ENCODE results near the gene OXCT1.
"Not testable (repeated sequence)": the region's sequence is repeated elsewhere in the genome, so short reads cannot be mapped to it uniquely, and the experiment has no call there.

The OXCT1 gene

DNA sequence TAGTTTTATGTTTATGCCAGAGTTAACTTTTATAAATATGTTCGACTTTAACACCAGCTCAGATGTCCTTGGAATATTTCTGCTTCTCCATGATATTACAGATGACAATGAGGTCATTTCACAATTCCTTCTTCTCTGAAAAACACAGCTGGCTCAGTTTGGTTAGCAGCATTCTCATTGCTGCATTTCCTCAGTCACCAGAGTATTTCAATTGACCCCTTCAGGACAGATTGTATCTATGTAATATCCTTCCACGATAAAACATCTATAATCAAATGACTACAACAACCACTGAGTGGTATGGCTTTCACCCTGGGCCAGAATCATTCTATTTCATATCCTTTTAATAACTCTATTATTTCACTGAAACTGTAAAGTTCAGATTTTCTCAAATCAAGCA lies 148.7 kb downstream of the OXCT1 start:
- TF ChIP-seq, protein P1, sequence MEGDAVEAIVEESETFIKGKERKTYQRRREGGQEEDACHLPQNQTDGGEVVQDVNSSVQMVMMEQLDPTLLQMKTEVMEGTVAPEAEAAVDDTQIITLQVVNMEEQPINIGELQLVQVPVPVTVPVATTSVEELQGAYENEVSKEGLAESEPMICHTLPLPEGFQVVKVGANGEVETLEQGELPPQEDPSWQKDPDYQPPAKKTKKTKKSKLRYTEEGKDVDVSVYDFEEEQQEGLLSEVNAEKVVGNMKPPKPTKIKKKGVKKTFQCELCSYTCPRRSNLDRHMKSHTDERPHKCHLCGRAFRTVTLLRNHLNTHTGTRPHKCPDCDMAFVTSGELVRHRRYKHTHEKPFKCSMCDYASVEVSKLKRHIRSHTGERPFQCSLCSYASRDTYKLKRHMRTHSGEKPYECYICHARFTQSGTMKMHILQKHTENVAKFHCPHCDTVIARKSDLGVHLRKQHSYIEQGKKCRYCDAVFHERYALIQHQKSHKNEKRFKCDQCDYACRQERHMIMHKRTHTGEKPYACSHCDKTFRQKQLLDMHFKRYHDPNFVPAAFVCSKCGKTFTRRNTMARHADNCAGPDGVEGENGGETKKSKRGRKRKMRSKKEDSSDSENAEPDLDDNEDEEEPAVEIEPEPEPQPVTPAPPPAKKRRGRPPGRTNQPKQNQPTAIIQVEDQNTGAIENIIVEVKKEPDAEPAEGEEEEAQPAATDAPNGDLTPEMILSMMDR (IDR thresholded peaks at IDR 0.05; ENCODE audit: low read depth, low read length, missing control alignments) = no peak
- no peak overlapping the region for H3K4me3 ChIP-seq (replicated peaks; ENCODE audit: low read depth, low read length)
- DNase-seq (ENCODE audit: extremely low read depth, low read depth) = no peak

DNA sequence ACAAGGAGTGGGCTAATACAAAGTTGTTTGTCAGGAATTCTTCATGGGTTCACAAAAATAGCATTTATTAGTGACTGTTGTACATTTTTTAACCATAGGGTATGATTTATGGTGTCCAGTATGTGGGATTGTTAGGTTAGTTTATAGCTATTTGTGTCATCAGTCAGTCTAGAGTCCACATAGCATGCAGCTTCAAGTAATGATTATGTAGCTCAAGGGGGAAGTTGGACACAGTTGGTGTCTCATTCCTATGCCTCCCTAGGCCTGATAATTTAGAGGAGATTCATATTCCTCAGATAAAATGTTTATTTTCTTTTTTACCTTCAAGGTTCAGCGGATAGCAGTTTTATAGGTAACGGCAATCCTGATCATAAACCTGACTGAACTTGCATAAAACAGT lies 153.8 kb downstream of the OXCT1 start:
- H3K4me3 ChIP-seq (replicated peaks; ENCODE audit: low read depth, low read length) = no peak overlapping the region
- no peak for DNase-seq (ENCODE audit: extremely low read depth, low read depth)
- TF ChIP-seq, protein P1 (IDR thresholded peaks at IDR 0.05; ENCODE audit: low read depth, low read length, missing control alignments) = no peak

DNA sequence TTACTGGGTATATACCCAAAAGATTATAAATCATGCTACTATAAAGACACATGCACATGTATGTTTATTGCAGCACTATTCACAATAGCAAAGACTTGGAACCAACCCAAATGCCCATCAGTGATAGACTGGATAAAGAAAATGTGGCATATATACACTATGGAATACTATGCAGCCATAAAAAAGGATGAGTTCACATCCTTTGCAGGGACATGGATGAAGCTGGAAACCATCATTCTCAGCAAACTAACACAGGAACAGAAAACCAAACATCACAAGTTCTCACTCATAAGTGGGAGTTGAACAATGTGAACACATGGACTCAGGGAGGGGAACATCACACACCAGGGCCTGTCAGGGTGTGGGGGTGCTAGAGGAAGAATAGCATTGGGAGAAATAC lies 155.8 kb downstream of the OXCT1 start:
- H3K4me3 ChIP-seq (replicated peaks; ENCODE audit: low read depth, low read length); DNase-seq (ENCODE audit: extremely low read depth, low read depth): not testable (repeated sequence)

DNA sequence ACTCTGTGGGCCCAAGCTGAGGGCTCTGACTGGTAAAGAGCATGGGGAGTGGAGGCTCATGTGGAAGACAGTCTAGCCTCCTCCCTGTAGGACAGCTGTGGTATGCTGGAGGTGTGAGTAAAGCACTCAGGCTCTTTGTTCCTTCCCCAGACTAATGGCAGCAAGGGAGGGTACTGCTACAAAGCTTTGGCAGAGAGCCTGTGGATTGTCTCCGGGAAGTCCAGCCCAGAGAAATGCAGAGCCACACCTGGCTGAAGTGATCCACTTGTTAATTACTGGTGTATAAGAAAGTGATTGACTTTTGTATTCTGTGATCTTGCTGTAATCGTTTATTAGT lies 161.7 kb downstream of the OXCT1 start:
- TF ChIP-seq, protein P1 (IDR thresholded peaks at IDR 0.05; ENCODE audit: low read depth, low read length, missing control alignments) = no peak
- no peak for DNase-seq (ENCODE audit: extremely low read depth, low read depth)
- no peak overlapping the region for H3K4me3 ChIP-seq (replicated peaks; ENCODE audit: low read depth, low read length)

DNA sequence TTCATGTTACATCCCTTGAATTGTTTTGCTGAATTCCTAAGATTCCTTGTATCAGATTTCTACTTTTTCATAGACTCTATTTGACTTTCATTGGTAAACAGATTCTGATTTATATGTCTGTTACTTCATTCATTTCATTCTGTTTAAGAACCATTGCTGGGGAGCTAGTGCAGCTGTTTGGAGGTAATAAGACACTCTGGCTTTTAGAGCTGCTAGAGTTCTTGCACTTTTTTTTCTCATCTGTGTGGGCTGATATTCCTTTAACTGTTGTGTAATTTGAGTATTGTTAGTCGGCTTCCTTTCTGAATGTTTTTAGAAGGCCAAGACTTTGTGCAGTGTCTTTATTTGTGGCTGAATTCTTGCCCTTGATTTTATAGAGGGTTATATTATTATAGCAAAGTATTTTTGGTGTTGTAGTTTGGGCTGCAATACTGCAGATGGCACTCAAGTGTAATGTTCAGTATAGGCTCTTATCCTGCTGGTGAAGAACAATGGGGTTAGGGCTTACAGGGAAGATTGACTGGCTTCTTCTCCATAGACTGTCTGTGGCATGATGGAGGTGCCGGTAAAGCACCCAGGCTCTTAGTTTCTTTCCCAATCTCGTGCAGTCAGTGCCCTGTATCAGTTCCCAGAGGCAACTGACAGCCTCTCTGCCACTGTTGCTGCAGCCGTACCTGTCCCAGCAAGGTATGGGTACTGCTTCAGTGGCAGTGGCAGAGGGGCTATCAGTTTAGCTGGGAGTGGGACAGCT lies 162.2 kb downstream of the OXCT1 start:
- peak; percentile 24 for DNase-seq (ENCODE audit: extremely low read depth, low read depth)
- no peak overlapping the region for H3K4me3 ChIP-seq (replicated peaks; ENCODE audit: low read depth, low read length)
- TF ChIP-seq, protein P1 (IDR thresholded peaks at IDR 0.05; ENCODE audit: low read depth, low read length, missing control alignments) = peak; percentile 52

DNA sequence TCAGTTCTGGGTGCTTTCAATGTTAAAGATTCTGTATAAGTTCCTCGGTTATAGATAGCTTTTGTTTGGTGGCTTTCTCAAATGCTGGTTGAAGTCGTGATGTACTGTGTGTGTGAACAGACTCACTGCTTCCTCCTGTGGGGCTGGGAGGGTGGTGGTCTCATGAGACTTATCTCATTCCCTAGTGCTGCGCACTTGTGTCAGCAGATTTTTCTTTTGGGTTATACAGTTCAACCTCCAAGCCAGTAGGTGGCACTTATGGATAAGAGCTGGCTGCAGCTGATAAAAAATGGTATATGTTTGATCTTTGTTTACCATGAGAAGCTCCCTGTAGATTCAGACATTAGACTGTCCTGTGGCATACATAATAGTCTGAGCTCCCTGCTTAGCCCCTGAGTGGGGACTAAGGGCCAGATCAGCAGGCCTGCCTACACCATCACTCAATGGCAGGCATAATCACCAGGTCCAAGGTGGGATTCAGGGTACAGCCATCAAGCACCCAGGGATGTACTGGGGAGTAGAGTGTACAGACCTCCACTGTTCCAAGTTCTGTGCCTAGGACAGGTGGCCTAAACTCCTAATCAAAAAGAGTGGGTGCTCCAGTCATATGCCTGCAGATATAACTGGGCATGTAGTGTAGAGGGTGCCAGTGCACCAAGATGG lies 174.2 kb downstream of the OXCT1 start:
- H3K4me3 ChIP-seq (replicated peaks; ENCODE audit: low read depth, low read length) = no peak overlapping the region
- no peak for DNase-seq (ENCODE audit: extremely low read depth, low read depth)
- TF ChIP-seq, protein P1 (IDR thresholded peaks at IDR 0.05; ENCODE audit: low read depth, low read length, missing control alignments) = peak; percentile 44

DNA sequence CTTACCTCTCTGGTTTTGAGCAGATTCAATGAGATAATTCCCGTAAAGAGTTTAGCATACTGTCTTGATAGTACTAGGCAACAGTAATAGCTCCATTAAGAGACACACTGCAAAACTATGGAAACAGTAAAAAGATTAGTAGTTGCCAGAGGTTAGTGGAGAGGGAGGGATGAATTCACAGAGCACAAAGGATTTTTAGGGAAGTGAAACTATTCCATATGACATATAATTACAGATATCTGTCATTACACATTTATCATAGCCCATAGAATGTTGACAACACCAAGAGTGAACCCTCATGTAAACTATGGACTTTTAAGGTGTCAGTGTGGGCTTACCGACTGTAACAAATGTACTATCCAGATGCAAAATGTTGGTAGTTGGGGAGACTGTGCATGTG lies 183.5 kb downstream of the OXCT1 start:
- DNase-seq (ENCODE audit: extremely low read depth, low read depth) = no peak
- no peak overlapping the region for H3K4me3 ChIP-seq (replicated peaks; ENCODE audit: low read depth, low read length)

More for the DNA sequence above, 183.5 kb downstream of the OXCT1 start:
- TF ChIP-seq, protein P1 (IDR thresholded peaks at IDR 0.05; ENCODE audit: low read depth, low read length, missing control alignments) = no peak

Data from HFF-Myc (cell line).